Activated CD4-positive, alpha-beta T cell treated with anti-CD3 and anti-CD28 coated beads for 24 hours (primary cell): ENCODE results near the gene ACSF2.
"Not testable (repeated sequence)": the region's sequence is repeated elsewhere in the genome, so short reads cannot be mapped to it uniquely, and the experiment has no call there.

Source experiments
- DNase-seq, 2 donors: peaks; one replicate each; pipeline ENCODE4 v3.0.0-alpha.2; 2020; ENCODE audit warnings: low read depth in 2 of 2

The ACSF2 gene

GRCh38 chr17:50464736-50465135 lies 38.7 kb downstream of the ACSF2 start:
- DNase-seq: no peak

GRCh38 chr17:50465171-50465570 lies 39.2 kb downstream of the ACSF2 start:
- no peak for DNase-seq

GRCh38 chr17:50465635-50466034 lies 39.6 kb downstream of the ACSF2 start:
- no peak for DNase-seq

GRCh38 chr17:50466371-50467113 lies 40.5 kb downstream of the ACSF2 start:
- DNase-seq: no peak

- DNase-seq: no peak
Observed at GRCh38 chr17:50467114-50467854, 41.3 kb downstream of the ACSF2 start.

GRCh38 chr17:50467855-50468303 lies 41.9 kb downstream of the ACSF2 start:
- no peak for DNase-seq

- no peak for DNase-seq
Observed at GRCh38 chr17:50468304-50469207, 42.5 kb downstream of the ACSF2 start, which contains the start of gene CHAD. CHAD (minus strand) TSS chr17:50468880; CDS start chr17:50468813, 67 bp downstream.

GRCh38 chr17:50469208-50469605 lies 43.2 kb downstream of the ACSF2 start:
- no peak for DNase-seq

GRCh38 chr17:50469671-50470305 lies 43.8 kb downstream of the ACSF2 start:
- no peak for DNase-seq

- no peak for DNase-seq
Observed at GRCh38 chr17:50470426-50470825, 44.4 kb downstream of the ACSF2 start.

GRCh38 chr17:50471009-50471905 lies 45.2 kb downstream of the ACSF2 start:
- no peak for DNase-seq

- no peak for DNase-seq
Observed at GRCh38 chr17:50472286-50472685, 46.3 kb downstream of the ACSF2 start.

GRCh38 chr17:50472761-50473161 lies 46.7 kb downstream of the ACSF2 start:
- not testable (repeated sequence) for DNase-seq

GRCh38 chr17:50473901-50474300 lies 47.9 kb downstream of the ACSF2 start:
- no peak for DNase-seq

- no peak for DNase-seq
Observed at GRCh38 chr17:50474523-50474922, 48.5 kb downstream of the ACSF2 start.

GRCh38 chr17:50475362-50475761 lies 49.3 kb downstream of the ACSF2 start:
- DNase-seq: no peak

GRCh38 chr17:50475775-50476544 lies 49.9 kb downstream of the ACSF2 start:
- not testable (repeated sequence) for DNase-seq

GRCh38 chr17:50476545-50477315 lies 50.7 kb downstream of the ACSF2 start:
- DNase-seq: no peak

GRCh38 chr17:50477976-50478375 lies 52.0 kb downstream of the ACSF2 start:
- DNase-seq: no peak
